Smooth muscle cell (in vitro differentiated cells): ENCODE measurements around the gene PRSS48. TPM values are rescaled to one million over a fixed set of nuclear protein-coding genes. Genes with fewer than 3 reads are reported as not detected.

ENCODE experiments used
- DNase-seq: peaks from one replicate; lab custom pipeline; 2025; ENCODE audit not compliant: unreplicated experiment; lab: John Stamatoyannopoulos, UW
- H2AFZ ChIP-seq: fragments of 200-600 bp; sonication (generic); 2 replicates; pipeline ENCODE4 v1.6.0; 2016; ENCODE audit warnings: antibody characterized with exemption, low read depth, mild to moderate bottlenecking
- H3F3A ChIP-seq: fragments of 200-600 bp; sonication (generic); 2 replicates; pipeline ENCODE4 v1.6.0; 2017; ENCODE audit warnings: antibody characterized with exemption, low read depth
- H3K27ac ChIP-seq: fragments of 200-600 bp; sonication (generic); 2 replicates; pipeline ENCODE4 v1.5.1; 2016; ENCODE audit warnings: low read depth, mild to moderate bottlenecking
- H3K27me3 ChIP-seq: fragments of 200-600 bp; sonication (generic); 2 replicates; pipeline ENCODE4 v1.6.1; 2016; ENCODE audit warnings: low read depth, mild to moderate bottlenecking
- H3K36me3 ChIP-seq: fragments of 200-600 bp; sonication (generic); 2 replicates; pipeline ENCODE4 v1.5.1; 2016; ENCODE audit warnings: low read depth
- H3K4me1 ChIP-seq: fragments of 200-600 bp; sonication (generic); 2 replicates; pipeline ENCODE4 v1.5.1; 2016; ENCODE audit warnings: low read depth
- H3K4me2 ChIP-seq: fragments of 200-600 bp; sonication (generic); 2 replicates; pipeline ENCODE4 v1.6.0; 2016; ENCODE audit warnings: mild to moderate bottlenecking
- H3K4me3 ChIP-seq: fragments of 200-600 bp; sonication (generic); 2 replicates; pipeline ENCODE4 v1.5.1; 2016; ENCODE audit warnings: mild to moderate bottlenecking
- H3K79me2 ChIP-seq: fragments of 200-600 bp; sonication (generic); 2 replicates; pipeline ENCODE4 v1.6.0; 2016; ENCODE audit warnings: low read depth, mild to moderate bottlenecking
- H3K9ac ChIP-seq: fragments of 200-600 bp; sonication (generic); 2 replicates; pipeline ENCODE4 v1.6.0; 2016; ENCODE audit warnings: low read depth
- H3K9me3 ChIP-seq: fragments of 200-600 bp; sonication (generic); replicated peaks from 2 replicates; pipeline ENCODE4 v1.5.1; 2016; ENCODE audit warnings: low read depth
- H4K20me1 ChIP-seq: fragments of 200-600 bp; sonication (generic); 2 replicates; pipeline ENCODE4 v1.6.0; 2016; ENCODE audit warnings: low read depth
- WGBS: methylation state at CpG from one replicate; pipeline ENCODE4 v1.1.7; 2016; ENCODE audit warnings: low lambda C conversion rate; 5-methylcytosine and 5-hydroxymethylcytosine counted together
- polyA plus RNA-seq: library from polyadenylated mRNA; unstranded; fragments of >200 nt; fragmentation: Nextera tagmentation; extraction: Ambion mirVana; gene quantifications from 2 replicates; pipeline ENCODE4 v1.2.1, GENCODE V29; 2016
- total RNA-seq: library from RNA; depleted of rRNA; stranded (reverse); fragments of >200 nt; gene quantifications from 2 replicates; pipeline ENCODE4 v1.2.3, GENCODE V29; 2014
- TF ChIP-seq, protein P1 (sequence below): fragments of 200-600 bp; sonication (generic); IDR thresholded peaks from 2 replicates; pipeline ENCODE4 v1.5.1; 2017; ENCODE audit warnings: borderline replicate concordance, mild to moderate bottlenecking, antibody characterized with exemption; ENCODE audit not compliant: insufficient read depth, poor library complexity, severe bottlenecking

Gene PRSS48
- total and polyA plus RNA-seq, 2 experiments from 2014 or later = not detected

GRCh38 chr4:151287409-151287808 lies 10.4 kb downstream of the PRSS48 start:
- Histone ChIP-seq H3K36me3 (no peaks in the 10 kb centered on the region), H3K4me1 (peaks cover 6% of the 10 kb centered on the region), H3K27me3 (no peaks in the 10 kb centered on the region), H4K20me1 (no peaks in the 10 kb centered on the region), H3K9me3 (peaks cover 7% of the 10 kb centered on the region), H3K9ac (no peak overlapping the region), H2AFZ (no peak overlapping the region), H3K4me2 (no peak overlapping the region), H3K27ac (no peak overlapping the region), H3K4me3 (no peak overlapping the region), H3F3A (no peaks in the 10 kb centered on the region), H3K79me2 (peaks cover 6% of the 10 kb centered on the region)
- DNase-seq = no peak
- WGBS = 94% methylated on average over 7 of the region's 7 CpGs
- TF ChIP-seq, protein P1, sequence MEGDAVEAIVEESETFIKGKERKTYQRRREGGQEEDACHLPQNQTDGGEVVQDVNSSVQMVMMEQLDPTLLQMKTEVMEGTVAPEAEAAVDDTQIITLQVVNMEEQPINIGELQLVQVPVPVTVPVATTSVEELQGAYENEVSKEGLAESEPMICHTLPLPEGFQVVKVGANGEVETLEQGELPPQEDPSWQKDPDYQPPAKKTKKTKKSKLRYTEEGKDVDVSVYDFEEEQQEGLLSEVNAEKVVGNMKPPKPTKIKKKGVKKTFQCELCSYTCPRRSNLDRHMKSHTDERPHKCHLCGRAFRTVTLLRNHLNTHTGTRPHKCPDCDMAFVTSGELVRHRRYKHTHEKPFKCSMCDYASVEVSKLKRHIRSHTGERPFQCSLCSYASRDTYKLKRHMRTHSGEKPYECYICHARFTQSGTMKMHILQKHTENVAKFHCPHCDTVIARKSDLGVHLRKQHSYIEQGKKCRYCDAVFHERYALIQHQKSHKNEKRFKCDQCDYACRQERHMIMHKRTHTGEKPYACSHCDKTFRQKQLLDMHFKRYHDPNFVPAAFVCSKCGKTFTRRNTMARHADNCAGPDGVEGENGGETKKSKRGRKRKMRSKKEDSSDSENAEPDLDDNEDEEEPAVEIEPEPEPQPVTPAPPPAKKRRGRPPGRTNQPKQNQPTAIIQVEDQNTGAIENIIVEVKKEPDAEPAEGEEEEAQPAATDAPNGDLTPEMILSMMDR = no peak

DNA sequence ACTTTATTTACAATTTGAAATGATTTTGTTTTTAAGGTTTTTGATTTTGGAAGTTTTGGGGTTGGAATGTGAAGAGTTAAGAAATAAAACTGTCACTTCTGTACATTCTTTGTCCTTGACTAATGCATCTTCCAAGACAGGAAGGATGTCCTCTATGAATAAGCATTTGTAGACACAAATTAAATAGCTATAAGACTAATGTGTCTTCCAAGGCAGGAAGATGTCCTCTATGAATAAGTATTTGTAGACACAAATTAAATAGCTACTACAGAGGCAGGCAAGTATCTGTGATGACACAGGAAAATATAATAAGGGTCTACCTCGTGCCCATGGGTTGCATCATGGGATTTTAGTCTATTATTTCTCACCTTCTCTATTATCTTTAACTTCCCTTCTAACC lies 14.5 kb downstream of the PRSS48 start:
- Histone ChIP-seq H3K79me2 (peaks cover 6% of the 10 kb centered on the region), H3K36me3 (no peaks in the 10 kb centered on the region), H3K9ac (no peak overlapping the region), H3K4me3 (no peak overlapping the region), H3K9me3 (no peaks in the 10 kb centered on the region), H3F3A (no peaks in the 10 kb centered on the region), H3K27me3 (no peaks in the 10 kb centered on the region), H3K27ac (no peak overlapping the region), H3K4me2 (no peak overlapping the region), H4K20me1 (no peaks in the 10 kb centered on the region), H3K4me1 (no peaks in the 10 kb centered on the region), H2AFZ (no peak overlapping the region)
- WGBS = 82% methylated on average over 1 of the region's 1 CpG
- TF ChIP-seq, protein P1 = no peak
- no peak for DNase-seq

DNA sequence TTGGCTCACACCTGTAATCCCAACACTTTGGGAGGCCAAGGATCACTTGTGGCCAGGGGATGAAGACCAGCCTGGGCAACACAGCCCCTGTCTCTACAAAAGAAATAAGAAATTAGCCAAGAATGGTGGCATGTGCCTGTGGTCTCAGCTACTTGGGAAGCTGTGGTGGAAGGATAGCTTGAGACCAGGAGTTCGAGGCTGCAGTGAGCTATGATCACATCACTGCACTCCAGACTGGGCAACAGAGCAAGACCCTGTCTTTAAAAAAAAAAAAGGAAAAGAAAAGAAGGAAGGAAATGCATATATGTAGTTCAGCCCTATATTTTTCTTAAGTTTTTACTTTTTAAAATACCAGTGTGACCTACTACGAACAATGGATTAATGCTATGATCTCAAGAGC lies 15.1 kb downstream of the PRSS48 start:
- no peak overlapping the region for H3K4me2 ChIP-seq
- H3K4me3 ChIP-seq = no peak overlapping the region
- 98% methylated on average over 2 of the region's 2 CpGs for WGBS
- H3K79me2 ChIP-seq = peaks cover 6% of the 10 kb centered on the region
- no peak overlapping the region for H3K9ac ChIP-seq
- peaks cover 2% of the 10 kb centered on the region for H4K20me1 ChIP-seq
- DNase-seq = no peak
- H3K36me3 ChIP-seq = no peaks in the 10 kb centered on the region
- TF ChIP-seq, protein P1 = no peak
- H3K27ac ChIP-seq = no peak overlapping the region
- H3F3A ChIP-seq = no peaks in the 10 kb centered on the region
- H3K4me1 ChIP-seq = no peaks in the 10 kb centered on the region
- no peaks in the 10 kb centered on the region for H3K27me3 ChIP-seq
- no peaks in the 10 kb centered on the region for H3K9me3 ChIP-seq
- no peak overlapping the region for H2AFZ ChIP-seq

- no peak overlapping the region for H2AFZ ChIP-seq
- no peaks in the 10 kb centered on the region for H3K4me1 ChIP-seq
- H4K20me1 ChIP-seq = peaks cover 5% of the 10 kb centered on the region
- H3K4me3 ChIP-seq = no peak overlapping the region
- peaks cover 7% of the 10 kb centered on the region for H3K79me2 ChIP-seq
- H3K27me3 ChIP-seq = no peaks in the 10 kb centered on the region
- no peaks in the 10 kb centered on the region for H3K36me3 ChIP-seq
- no peak overlapping the region for H3K27ac ChIP-seq
- H3F3A ChIP-seq = no peaks in the 10 kb centered on the region
- DNase-seq = no peak
- H3K9me3 ChIP-seq = no peaks in the 10 kb centered on the region
- no peak overlapping the region for H3K9ac ChIP-seq
- 95% methylated on average over 5 of the region's 5 CpGs for WGBS
- no peak overlapping the region for H3K4me2 ChIP-seq
- TF ChIP-seq, protein P1 = no peak
These were observed 18.0 kb downstream of the PRSS48 start for GRCh38 chr4:151294833-151295496.
